IPS-NIHi7 (cell line): Measurements from ENCODE around the gene GALNT7.
A peak's percentile ranks its signal among the peaks of the same experiment; 100 is the strongest.

Experiments
- DNase-seq: peaks from one replicate; pipeline ENCODE4 v3.0.0; 2012; ENCODE audit warnings: mixed read lengths; ENCODE audit errors: extremely low spot score

The GALNT7 gene

DNA sequence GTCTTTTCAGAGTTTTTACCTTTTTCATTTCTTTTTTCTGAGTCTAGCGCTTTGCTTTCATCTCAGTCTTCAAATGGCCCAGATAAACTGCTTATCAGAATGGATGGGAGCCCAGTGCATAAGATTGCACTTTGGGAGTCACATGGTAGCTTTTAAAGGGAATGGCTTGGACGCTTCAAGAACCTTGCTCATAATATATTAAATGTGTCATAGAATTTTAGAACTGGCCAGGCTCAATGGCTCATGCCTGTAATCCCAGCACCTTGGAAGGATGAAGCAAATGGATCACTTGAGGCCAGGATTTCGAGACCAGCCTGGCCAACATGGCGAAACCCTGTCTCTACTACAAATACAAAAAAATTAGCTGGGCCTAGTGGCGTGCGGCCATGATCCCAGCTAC is 97.1 kb downstream of the GALNT7 start:
- DNase-seq: no peak

DNA sequence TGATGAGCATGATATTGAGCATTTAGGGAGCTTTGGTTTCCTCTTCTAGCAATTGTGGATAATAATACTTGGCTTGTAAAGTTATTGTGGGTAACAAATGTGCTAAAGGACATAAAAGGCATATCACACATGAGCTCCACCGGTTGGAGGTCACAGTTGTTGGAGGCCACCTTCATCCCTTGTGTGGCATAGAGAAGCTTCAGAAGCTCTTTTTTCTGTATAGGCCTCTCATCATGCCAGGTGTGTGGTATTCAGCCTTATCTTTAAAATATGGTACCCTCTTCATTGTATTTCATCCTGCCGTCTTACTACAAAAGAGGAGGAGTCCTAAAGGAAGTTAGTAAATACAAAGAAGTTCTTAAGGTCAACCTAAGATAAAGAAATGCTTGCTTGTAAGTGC is 99.1 kb downstream of the GALNT7 start:
- no peak for DNase-seq

DNA sequence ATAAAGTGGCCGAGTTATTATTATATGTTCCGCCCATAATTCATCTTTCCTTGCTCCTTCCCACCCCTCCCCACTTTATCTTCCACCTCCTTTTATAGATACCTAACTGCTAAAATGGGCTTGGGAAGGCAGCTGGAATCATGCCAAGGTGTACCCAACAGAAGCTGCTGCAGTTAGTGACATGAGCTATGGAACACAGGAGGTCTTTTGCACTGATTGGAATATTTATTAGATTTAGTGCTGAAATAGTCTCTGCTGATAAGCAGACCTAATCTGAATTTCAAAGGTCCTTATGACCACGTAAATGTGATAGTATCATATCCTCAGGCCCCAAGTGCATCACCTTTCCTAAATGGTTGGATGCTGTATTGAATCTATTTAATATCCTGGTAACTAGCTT is 100.7 kb downstream of the GALNT7 start:
- DNase-seq: no peak

DNA sequence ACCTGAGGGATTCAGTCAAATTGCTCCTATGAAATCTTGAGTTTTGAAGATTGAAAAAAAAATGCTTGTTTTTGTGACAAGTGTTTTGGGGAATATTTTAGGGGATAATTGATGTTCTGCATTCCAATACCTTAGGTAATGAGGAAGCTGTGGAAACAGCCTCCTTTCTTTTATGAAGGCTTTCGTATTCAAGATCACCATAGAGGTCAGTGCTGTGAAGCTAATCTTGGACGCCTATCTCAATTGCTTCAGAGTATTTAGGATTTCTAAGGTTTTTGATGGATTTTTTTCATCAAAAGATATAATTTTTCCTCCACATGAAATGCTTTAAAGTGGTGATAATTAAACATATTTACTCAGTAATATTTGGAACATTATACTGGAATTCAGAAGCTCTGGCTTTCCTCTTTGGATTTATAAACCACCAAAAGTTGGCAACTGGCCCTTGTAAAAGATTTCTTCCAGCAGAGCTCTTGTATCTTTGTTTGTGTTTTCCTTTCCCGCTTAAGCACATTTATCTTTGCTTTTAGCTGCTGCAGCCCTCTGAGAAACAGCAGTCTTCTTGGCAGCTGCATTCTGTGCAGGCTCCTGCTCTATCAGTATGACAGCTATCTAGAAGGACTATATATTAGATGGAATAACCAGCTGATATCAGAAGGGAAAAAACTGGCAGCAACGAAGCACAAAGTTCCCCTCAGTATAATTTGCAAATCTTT is 101.9 kb downstream of the GALNT7 start:
- DNase-seq: no peak

DNA sequence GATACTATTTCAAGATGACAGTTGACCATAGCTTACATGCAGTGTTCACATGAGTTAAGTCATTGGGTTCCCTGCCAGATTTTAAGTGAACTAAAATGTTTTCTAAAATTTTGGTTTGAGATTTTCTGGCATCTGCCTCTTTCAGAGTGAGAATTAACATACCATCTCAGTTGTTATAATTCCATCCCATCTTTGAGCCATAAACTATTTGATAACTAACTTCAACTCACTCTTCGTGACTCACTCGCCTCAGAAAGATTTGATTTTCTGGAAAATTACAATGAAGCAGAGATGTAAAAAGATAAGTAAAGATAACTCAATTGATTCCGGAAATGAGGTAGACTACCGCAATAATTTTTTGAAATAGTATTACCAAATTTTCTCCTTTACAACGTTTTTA is 103.7 kb downstream of the GALNT7 start:
- no peak for DNase-seq

DNA sequence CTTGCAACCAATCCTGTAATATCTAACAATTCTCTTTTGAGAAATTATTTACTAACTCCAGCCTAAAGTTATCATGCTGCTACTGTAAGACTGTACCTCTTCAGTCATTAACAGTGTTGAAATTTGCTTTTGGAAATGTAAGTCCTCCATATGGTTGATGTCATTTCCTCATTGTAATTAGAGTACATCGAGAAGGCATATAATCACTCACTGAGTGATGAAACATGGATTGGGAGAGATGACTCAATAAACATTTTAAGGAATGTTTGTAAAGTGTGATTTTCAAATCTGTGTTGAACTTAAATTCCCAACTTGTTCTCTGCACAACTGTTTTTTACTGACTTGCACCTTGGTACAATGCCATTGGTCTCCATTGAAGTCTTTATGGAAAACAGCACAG is 104.4 kb downstream of the GALNT7 start:
- DNase-seq: no peak

DNA sequence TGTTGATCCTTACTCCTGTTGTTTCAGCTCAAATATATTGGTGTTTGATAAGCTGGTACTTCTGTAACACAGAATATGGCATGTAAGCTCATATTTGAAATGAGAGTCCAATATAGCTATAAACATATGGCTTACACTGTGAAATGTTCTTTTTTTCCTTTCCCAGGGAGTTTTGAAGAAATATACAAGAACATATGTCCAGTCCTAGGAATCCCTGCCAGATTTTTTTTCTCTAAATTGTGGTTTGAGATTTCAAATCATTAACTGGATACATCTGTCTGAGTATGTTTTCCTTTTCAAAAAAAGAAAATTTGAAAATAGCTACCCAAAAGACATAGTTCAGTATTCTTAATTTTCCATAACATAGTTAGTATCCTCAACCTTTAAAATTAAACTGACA is 105.3 kb downstream of the GALNT7 start:
- no peak for DNase-seq

DNA sequence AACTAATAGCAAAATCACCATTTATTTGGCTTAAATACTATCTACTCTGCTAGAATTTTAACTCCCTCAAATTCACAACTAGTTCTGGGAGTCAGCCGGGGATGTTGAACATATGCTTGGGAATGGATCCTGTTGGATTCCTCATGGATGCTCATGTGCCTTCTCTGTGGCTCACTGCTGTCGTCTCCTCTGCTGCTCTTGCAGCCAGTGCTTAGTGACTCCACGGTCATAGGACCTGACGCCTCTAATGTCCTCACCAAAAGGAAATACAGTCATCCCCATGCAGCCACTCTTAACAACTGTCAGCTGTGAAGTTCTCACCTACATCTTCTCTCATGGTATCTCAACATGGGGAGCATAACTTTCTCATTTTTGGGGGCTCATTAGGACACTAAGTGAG is 106.1 kb downstream of the GALNT7 start:
- DNase-seq: no peak

DNA sequence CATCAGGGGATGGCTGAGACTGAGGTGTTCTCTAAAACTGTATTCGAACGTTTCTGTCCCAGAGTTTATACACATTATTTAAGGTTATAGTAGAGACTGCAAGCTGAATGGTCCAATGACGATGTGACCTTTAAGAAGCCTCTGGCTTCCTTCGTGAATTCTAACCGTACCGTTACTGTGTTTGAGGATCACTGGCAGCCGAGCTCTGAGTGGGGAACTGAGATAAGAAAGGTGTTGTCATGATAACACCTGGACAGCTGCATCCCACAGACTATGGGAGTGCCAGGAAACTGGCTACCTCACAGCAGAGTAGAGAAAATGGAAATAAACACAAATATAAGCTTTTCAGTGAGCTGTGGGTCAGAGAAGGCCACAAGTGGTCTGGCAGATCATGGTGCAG is 106.5 kb downstream of the GALNT7 start:
- no peak for DNase-seq

DNA sequence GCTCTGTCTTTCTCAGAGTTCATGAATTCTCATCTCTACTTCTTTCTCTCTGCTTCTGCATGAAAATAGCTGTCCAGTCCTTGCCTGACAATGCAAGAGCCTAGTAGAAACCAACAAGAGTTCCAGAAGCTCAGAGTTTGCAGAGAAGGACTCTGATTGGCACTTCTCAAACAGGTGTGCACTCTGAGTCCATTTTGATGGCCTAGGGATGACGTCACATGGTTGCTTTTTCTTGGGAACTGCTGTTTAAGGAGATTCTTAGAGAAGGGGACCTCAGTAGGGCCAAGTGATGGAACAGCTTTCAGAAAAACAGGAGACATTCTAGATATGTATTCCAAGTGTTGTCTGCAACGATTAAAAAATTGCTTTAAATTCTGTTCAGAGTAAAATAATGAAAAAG is 108.7 kb downstream of the GALNT7 start:
- DNase-seq: no peak

DNA sequence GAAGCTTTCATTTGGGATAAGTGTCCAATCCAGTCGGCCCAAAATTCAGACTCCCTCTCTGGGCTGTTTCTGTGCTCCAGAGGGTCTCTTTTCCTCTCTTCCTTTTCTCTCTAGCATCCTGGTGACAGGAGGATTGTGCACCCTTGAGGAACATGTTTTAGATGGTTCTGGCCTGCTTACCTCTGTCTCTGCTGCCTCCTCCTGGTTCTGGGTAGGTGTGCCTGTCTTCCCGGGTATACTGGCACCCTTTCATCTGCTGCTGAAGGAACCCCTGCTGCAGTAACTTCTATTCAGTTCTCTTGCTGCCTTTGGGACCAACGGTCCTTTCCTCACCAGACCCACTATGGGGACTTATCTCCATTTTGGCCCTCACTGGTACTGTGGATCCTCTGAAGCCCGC is 112.4 kb downstream of the GALNT7 start:
- DNase-seq: no peak

DNA sequence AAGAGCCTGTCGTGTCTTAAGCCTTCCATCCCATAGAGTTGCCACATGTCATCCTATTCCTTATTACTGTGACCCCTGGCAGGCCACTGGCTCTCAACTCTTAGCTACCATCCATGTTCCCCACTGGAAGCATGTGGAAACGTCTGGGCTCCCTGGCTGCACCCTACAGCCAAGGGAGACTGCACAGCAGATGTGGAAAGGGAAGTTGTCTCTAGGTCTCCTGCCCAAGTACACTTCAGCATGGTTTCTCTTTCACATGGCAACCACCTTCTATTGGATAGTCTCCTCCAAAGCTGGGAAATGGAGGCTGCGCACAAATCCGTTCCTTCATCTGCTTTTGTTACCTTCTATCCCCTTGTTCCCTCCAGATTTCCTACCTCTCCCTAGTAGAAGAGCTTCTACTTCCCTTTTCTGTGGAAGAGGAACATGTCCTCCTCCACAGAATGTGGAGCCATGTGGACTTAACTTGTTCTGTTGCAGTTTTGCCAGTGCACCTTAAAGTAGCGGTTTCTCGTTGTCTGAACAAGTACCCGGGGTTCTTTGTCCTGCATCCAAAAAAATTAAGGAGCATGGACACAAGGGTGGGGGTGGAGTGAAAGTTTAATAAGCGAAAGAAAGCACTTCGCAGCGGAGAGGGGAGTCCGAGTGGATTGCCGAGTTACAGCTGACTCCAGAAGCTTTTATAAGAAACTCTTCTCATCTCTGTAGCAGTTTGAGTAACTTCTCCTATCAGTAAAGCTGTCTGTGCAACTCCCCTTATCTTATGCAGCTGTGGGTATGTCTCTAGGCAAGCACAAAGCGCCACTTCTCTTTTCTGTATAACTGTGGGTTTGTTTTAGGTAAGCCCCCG is 113.0 kb downstream of the GALNT7 start:
- DNase-seq: no peak

DNA sequence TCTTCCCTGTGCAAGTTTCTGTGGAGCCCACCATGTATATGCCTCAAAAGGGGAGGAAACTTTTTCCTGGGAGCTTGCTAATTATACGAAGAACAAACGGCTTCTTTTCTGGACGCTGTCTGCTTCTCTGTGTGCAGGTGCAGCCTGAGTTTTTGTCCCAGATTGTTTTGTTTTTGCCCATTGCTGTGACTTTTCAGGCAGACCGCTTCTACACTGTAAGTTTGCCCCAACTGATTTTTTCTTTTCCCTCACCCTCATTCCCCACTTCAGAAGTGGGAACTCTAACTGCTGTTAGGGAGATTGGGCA is 113.6 kb downstream of the GALNT7 start:
- no peak for DNase-seq

DNA sequence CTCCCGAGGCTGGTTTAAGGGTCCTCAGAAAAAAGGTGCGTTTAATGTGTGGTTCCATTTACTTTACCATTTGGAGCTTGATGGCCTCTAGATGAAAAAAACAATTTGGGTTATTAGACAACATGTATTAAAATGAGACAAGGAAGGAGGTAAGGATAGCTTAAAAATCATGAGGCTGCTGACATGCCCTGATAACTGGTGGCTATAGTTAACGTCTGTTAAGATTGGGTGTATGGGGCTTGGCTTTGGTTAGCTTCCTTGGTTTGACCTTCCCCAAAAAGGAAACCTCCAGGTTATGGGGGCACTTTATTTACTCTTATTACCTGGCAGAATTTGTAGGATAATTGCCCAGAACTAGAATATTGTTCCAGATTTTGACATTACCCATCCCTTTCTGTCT is 114.0 kb downstream of the GALNT7 start:
- no peak for DNase-seq

DNA sequence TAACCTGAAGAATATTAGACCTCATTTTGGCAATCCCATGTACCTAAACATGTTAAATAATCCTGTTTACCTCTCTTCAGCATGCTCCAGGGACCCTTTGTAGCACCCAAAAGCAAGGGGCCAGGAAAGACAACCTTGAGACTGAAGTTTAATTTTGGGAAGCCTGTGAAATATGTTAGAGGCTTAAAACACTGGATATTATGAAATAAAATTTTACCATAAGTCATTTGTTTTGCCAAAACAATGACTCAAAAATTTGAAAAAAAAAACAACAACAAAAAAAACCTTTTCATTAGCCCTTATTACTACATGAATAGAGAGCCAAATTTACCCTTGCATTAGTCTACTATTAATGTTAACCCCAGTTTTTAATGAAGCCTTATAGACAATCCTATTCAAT is 115.9 kb downstream of the GALNT7 start:
- no peak for DNase-seq

DNA sequence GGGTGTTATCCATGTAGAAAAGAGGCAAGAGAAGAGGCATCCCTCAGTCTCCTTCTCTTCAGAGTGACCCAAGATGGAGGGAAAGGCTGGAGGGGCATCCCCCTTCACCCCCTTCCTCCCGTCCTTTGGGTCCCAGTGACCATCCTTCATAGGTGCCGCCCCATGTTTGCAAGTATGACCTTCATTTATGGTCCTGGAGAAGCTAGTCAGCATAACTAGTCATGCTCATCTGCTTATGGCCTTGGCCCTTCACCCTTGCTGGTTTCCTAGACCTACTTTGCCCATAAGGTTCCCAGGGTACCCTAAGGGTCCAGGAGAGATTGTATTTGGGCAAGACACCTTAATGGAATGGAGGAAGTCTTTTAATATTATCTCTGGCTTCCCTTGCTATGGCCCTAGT is 118.9 kb downstream of the GALNT7 start:
- DNase-seq: no peak

DNA sequence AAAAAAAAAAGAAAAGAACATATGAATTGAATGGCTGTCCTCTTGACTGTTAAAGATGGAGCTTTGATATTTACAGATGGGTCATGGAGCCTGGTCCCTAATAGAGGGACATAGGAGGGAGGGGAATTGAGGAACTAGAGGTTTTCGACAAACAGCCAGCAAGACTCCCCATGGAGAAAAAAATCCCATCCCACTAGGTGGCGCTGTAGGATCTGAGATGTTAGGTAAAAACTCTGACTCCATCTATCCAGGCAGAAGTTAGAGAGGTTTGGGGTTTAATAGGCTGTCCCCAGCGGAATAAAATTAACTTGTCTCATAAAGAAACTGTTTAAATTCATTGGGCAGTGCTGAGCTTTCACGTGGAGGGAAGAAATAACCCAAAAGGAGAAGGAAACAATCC is 119.7 kb downstream of the GALNT7 start:
- peak; percentile 52 for DNase-seq

DNA sequence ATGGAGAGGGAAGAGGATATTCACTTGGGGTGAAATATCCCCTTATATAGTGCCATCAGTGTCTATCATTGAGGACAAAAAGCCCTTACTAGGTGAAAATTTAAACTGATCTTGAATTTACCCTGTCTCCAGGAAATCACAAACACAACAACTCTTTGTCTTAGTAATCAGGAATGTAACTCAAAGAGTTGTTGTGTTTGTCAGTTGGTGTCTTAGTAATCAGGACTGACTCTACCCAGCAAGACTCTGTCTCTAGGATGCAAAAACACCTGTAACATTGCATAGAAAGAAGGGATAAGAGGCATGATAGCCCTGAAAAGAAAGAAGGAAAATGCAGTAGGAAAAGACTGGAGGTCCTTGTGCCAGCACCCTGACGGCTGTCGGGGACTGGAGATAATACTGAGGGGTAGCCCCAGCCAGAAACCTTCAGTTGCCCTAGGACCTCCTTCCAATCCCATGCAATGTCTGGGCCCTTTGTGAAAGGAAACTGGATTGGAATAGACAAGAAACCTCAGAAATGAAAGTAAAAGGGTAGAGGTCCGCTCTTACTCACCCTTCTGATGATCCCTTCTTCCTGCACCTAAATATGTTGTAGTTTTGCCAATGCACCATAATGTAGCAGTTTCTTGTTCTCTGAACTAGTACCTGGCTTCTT is 120.2 kb downstream of the GALNT7 start:
- DNase-seq: no peak

DNA sequence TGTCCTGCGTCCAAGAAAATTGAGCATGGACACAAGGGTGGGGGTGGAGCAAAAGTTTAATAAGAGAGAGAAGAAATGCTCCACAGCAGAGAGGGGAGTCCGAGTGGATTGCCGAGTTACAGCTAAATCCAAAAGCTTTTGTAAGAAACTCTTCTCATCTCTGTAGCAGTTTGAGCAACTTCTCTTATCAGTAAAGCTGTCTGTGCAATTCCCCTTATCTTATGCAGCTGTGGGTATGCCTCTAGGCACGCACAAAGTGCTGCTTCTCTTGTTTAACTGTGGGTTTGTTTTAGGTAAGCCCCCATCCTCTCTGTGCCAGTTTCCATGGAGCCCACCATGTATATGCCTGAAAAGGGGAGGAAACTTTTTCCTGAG is 120.7 kb downstream of the GALNT7 start:
- no peak for DNase-seq

DNA sequence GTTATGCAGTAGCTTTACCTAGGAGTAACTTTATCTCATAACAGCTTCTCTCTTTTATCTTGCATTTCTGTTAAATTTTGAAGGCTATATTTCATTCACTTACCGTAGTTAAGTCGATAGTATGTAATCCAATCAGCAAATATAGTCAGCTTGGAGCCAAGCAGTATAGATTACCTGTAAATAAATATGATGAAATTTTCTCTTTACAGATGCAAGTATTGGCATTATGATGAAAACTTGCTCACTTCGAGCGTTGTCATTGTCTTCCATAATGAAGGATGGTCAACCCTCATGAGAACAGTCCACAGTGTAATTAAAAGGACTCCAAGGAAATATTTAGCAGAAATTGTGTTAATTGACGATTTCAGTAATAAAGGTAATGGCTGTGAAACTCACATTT is 123.3 kb downstream of the GALNT7 start:
- DNase-seq: no peak

DNA sequence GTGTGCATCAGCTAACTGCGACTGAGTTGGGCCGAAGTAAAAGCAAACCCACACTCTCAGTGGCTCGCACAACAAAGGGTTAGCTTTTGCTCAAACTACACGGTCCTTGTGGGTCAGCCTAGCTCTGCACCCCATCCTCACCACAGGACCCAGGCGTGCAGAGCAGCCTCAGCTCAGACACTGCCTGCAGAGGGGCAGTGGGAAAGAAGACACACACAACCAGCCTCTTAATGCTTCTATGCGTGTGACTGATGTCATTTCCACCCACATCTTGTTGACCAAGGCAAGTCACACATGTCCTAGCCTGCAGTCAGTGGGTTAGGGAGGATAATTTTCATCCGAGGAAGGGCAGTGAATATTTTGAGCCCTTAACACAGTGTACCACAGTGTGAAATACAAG is 125.1 kb downstream of the GALNT7 start:
- no peak for DNase-seq

DNA sequence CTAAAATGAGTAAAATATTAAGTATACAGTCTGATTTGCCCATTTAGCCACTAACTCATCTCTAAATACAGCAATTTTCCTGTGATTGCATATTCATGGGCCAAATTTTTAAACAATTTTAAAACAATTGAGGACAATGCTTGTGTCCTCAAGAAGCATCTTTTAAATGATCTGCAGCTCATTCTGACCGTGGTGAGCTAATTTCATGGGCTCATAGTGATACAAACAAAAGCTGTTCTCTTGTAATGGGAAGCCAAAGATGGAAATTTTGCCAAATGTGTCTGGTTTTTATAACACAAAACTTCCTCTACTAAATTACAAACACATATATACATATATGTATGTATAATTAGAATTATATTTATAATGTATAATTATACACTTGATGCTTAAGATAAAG is 125.8 kb downstream of the GALNT7 start:
- DNase-seq: no peak

DNA sequence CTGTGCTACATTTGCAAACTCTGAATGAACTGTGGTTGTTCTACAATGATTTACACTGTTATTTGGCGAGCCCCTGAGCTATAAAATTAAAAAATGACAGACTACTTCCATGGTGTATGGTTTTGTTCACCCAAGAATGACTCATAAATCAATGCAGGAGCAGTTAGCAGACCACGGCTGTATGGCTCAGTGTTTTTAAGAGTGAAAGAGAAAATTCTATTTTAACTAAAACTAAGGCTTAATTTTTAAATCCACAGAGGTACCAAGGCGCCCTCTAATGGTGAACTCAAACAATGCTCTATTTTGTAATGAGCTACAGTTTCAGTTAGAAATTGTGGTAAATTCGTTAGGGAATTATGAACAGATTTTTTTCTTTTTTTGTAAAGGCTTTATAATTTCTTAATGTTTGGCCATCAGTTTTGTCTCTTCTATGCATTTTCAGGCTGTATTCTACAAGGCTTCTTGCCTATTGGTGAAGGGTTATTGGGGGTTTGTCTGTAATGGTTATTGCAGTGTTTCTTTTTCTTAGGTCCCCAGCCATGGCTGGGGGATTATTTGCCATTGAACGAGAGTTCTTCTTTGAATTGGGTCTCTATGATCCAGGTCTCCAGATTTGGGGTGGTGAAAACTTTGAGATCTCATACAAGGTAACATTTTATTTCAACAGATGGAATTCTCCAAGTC is 133.0 kb downstream of the GALNT7 start:
- peak; percentile 26 for DNase-seq
